ENCODE measurements around the gene PGK1.

The PGK1 gene

DNA sequence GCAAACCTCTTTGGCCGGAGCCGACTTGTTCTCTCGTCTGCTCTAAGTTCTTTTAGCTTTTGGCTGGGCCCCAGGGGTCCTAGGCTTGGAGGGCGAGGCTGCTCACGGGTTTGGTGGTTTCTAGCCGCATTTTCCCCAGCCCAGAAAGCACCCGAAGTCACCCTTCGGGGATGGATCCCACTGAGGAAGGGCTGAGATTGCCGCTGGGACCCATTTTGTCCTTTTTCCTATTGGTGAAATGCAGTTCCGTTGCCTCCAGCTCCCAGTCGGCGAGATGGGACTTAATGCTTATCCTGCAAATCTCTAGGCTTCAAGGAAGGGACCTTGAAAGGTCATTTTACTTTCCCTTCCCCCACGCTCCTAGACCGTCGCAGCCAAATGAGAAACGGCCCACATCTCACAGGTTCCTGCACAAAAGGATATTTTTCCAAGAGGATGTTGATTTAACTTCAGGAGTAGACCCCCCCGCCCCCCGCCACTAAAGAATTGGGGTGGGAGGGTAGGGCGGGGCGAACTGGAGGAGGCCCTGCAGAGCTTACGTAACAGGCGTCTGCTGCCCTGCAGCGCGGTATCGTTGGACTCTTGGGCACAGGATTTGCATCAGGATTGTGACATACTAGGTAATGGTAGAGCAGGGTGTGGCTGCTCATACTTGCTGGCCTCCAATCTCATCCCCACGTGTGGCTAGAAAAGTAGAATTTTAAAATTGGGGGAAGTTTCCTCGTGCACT lies 564 bp downstream of the PGK1 start:
- H3K4me3 ChIP-seq (replicated peaks in 1 of 2; ENCODE audit: low read depth in 2 of 2, low read length in 2 of 2): peak overlapping the region; percentile 85 to 86
- TF ChIP-seq, protein P1, sequence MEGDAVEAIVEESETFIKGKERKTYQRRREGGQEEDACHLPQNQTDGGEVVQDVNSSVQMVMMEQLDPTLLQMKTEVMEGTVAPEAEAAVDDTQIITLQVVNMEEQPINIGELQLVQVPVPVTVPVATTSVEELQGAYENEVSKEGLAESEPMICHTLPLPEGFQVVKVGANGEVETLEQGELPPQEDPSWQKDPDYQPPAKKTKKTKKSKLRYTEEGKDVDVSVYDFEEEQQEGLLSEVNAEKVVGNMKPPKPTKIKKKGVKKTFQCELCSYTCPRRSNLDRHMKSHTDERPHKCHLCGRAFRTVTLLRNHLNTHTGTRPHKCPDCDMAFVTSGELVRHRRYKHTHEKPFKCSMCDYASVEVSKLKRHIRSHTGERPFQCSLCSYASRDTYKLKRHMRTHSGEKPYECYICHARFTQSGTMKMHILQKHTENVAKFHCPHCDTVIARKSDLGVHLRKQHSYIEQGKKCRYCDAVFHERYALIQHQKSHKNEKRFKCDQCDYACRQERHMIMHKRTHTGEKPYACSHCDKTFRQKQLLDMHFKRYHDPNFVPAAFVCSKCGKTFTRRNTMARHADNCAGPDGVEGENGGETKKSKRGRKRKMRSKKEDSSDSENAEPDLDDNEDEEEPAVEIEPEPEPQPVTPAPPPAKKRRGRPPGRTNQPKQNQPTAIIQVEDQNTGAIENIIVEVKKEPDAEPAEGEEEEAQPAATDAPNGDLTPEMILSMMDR (IDR thresholded peaks at IDR 0.05; ENCODE audit: low read depth, low read length): no peak
- peak; percentile 64 to 70 for DNase-seq (ENCODE audit: low read depth in 2 of 2)

DNA sequence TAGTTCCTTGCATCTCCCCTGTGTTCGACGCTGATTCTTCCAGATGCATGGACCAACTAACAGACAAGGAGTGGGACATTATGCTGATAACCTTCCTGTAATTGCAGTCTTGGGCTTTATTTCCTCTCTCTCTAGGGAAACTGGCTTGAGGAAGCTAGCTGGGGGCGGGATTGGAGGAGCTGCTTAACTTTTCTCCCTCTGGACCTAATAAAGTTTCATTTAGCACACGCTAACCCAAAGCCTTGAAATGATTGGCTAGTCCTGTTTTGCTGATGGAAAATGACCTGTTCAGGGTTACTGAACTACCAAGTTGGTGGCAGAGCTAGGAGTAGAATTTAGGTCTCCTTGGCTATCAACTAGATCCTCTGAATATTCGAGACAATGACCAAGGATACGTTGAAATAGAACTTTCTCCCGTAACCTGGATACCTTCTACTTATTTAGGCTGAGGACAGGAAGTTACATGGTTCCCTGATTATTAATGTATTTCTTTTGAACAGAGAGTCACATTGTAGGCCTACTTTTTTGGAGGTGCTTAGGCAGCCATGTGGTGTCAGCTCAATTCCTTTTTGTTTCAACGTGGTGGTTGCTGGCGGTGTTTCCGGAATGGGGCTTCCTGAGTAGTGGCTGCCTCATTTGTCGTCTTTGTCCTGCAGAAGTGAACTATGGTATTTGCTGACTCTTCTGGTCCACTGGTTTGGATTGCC lies 2.0 kb downstream of the PGK1 start:
- TF ChIP-seq, protein P1 (IDR thresholded peaks at IDR 0.05; ENCODE audit: low read depth, low read length): no peak

DNA sequence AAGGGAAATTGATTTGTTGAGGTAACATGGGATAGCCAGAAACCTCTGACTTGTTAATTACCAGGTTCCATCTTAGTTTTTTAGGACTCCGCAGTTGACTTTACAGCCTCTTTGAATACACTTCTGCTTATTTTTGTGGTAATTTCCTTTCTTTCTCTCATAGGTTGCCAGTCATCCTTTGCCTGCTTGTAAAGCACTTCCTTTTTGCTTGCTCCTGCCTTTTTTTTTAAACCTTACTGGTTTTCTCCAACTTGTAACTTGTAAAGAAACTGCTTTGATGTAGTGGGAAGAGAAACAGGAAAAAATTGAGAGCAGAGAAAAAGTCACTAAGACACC lies 2.6 kb downstream of the PGK1 start:
- TF ChIP-seq, protein P1 (IDR thresholded peaks at IDR 0.05; ENCODE audit: low read depth, low read length): no peak
- DNase-seq (ENCODE audit: low read depth in 2 of 2): no peak
- peak overlapping the region in 1 of 2 donors; percentile 86 for H3K4me3 ChIP-seq (replicated peaks in 1 of 2; ENCODE audit: low read depth in 2 of 2, low read length in 2 of 2)

More for the DNA sequence above, 2.0 kb downstream of the PGK1 start:
- peak overlapping the region; percentile 85 to 86 for H3K4me3 ChIP-seq (replicated peaks in 1 of 2; ENCODE audit: low read depth in 2 of 2, low read length in 2 of 2)
- no peak for DNase-seq (ENCODE audit: low read depth in 2 of 2)

DNA sequence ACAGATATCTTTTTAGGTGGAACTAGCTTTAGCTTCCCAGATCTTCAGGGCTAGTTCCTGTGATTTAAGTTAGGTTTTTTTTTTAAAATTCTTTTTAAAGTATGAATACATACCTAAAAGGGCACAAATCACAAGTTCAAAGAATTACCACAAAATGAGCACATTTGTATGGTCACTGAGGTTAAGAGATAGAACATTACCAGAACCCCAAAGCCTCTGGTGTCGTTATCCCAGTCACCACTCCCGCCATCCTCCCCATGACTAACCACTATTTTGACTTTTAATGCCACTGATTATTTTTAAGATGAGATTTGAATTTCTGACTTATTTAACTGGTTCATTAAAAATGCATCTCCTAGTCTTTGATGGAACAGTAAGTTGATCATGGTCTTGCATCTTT lies 5.4 kb downstream of the PGK1 start:
- peak overlapping the region in 1 of 2 donors; percentile 86 for H3K4me3 ChIP-seq (replicated peaks in 1 of 2; ENCODE audit: low read depth in 2 of 2, low read length in 2 of 2)
- TF ChIP-seq, protein P1 (IDR thresholded peaks at IDR 0.05; ENCODE audit: low read depth, low read length): no peak
- DNase-seq (ENCODE audit: low read depth in 2 of 2): no peak

DNA sequence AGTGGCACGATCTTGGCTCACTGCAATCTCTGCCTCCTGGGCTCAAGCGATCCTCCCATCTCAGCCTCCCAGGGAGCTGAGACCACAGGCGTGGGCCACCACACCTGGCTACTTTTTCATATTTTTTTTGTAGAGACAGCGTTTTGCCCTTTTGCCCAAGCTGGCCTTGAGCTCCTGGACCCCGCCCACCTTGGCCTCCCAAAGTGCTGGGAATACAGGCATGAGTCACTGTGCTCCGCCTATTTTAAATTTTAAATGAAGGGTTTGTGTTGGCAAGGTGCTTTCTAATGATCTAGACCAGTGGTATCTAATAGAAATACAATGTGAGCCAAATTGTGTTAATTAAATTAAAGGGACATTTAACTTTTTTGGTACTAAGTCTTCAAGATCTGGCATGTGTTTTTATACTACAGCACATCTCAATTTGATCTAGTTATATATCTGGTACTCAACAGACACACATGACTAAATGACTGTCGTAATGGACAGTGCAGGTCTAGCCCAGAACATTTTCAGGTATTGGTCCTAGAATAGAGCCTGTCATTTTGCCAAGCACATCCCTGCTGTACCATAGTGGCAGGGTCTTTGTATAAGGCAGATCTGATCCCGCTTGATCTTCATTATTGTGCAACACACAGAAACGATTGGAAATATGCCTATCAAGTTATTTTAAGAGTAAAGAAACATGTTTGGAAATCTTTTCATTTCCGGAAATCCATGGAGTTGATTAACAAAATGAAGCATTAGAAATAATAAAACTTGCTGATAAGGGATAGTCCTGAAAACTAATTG lies 7.3 kb downstream of the PGK1 start:
- TF ChIP-seq, protein P1 (IDR thresholded peaks at IDR 0.05; ENCODE audit: low read depth, low read length): no peak
- no peak overlapping the region for H3K4me3 ChIP-seq (replicated peaks in 1 of 2; ENCODE audit: low read depth in 2 of 2, low read length in 2 of 2)
- DNase-seq (ENCODE audit: low read depth in 2 of 2): no peak

DNA sequence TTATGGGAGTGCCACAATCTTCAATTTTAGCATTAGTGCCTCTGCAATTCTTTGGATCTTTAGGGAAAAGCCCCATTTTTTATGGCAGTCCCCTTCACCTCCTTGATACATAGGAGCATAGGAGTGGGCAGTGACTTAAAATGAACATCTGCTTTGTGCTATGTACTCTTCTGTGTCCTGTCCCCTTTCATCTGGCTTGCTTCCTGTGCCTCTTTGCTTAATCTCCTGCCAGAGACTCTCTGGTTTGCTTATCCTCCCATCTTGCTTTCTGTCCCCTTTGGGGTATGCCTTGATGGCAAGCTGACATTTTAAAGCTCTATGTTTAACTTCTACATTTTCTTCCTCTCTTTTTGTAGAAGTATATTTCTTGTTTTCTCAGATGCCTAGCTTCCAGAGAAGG lies 12.3 kb downstream of the PGK1 start:
- TF ChIP-seq, protein P1 (IDR thresholded peaks at IDR 0.05; ENCODE audit: low read depth, low read length): no peak

More for the DNA sequence above, 12.3 kb downstream of the PGK1 start:
- no peak for DNase-seq (ENCODE audit: low read depth in 2 of 2)
- H3K4me3 ChIP-seq (replicated peaks in 1 of 2; ENCODE audit: low read depth in 2 of 2, low read length in 2 of 2): no peak overlapping the region
